ENCODE data around the gene GPSM1.

GPSM1 gene

GRCh38 chr9:136332482-136332983, 5.2 kb downstream of the GPSM1 start:
- no peak for DNase-seq (ENCODE audit: low spot score)

- DNase-seq (ENCODE audit: low spot score), result no peak
These were observed 5.7 kb downstream of the GPSM1 start for GRCh38 chr9:136333045-136333444.

GRCh38 chr9:136333486-136333885, 6.1 kb downstream of the GPSM1 start:
- DNase-seq (ENCODE audit: low spot score), result no peak

GRCh38 chr9:136334541-136334940, 7.2 kb downstream of the GPSM1 start:
- no peak for DNase-seq (ENCODE audit: low spot score)

GRCh38 chr9:136335296-136336155, 8.2 kb downstream of the GPSM1 start:
- no peak for DNase-seq (ENCODE audit: low spot score)

DNA sequence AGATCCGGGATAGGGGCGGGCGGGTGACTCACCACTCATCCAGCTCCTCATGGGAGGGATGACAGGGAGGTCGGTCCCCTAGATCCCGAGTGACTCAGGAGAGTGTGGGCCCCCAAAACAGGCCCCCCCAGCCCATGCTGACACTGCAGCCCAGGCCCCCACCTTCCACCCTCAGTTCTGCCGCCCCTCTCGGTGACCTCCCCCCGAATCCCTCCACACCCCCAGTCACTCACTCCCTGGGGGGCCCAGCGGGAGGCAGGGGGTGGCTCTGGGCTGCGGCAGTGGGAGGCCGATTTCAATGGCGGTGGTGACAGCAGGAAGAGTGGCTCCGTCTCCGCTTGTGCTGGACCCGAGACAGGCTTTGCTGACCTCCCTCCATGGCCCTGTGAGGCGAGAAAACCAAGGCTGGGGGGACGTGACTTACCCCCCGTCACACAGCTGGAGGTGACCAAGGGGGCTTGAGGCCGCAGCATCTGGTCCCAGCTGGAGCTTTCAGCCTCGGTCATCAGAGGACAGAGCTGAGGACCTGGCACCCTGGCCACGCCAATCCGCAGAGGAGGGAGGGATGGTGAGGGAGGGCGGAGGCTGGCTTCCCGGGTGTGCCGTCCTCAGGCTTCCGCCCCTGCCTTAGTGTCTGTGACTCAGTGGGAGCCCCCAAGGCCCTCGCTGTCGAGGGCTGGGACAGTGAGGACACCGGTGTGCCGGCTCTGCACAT, 9.0 kb downstream of the GPSM1 start:
- no peak for DNase-seq (ENCODE audit: low spot score)

- DNase-seq (ENCODE audit: low spot score), result no peak
These were observed 9.5 kb downstream of the GPSM1 start for GRCh38 chr9:136336881-136337280.

DNA sequence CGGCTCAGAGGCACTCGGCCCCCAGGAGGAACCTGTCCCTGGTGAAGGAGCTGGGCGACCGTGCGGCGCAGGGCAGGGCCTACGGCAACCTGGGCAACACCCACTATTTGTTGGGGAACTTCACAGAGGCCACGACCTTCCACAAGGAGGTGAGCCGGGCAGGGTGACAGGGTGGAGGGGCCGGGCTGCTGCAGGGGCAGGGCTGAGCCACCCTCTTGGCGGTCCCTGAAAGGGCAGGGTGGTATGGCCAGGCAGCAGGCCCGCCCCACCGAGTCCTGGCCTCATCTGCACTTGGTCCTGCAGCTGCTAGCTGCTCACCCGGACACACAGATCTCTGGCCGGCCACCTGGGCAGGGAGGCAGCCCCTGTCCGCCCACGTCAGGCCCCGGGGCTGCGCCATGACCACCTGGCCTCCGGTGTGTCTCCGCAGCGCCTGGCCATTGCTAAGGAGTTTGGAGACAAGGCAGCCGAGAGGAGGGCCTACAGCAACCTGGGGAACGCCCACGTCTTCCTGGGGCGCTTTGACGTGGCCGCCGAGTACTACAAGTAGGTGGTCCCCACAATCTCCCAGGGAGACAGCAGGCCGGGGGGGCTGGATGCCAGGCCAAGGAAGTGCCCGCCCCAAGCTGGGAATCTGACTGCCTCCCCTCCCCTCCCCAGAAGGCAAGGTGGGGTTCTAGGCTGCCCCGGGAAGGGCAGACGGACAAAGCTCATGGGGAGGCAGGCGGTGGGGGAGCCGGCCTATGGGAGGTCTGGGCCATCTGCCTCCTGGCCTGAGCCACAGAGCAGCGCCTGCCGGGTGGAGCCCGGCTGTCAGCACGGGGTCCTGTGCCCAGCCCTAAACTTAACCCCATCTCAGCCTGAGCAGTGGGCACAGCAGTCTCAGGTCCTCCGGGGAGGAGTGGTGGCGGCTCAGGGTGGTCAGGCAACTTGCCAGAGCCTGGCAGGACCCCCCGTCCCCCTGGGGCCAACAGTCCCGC, 10.4 kb downstream of the GPSM1 start:
- DNase-seq (ENCODE audit: low spot score), result no peak

- DNase-seq (ENCODE audit: low spot score), result no peak
These were observed 11.2 kb downstream of the GPSM1 start for GRCh38 chr9:136338511-136338910.

- DNase-seq (ENCODE audit: low spot score), result peak; percentile 55
These were observed 12.0 kb downstream of the GPSM1 start for GRCh38 chr9:136339173-136339957.

DNA sequence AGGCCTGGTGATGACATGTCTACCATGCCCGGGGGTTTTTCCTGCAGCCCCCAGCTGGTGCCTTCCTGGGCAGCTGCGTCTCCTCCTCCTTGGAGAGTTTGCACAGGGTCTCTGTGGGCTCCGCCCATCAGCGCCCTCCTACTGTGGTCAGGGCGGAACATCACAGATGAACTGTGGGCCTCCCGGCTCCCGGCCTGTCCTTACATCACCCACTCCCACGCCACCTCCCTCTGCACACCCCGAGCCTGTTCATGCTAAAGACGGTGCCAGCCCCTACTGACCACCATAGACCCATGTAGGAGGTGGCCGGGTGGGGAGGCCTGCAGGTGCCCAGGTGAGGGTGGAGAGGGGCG, 12.6 kb downstream of the GPSM1 start:
- DNase-seq (ENCODE audit: low spot score), result no peak

DNA sequence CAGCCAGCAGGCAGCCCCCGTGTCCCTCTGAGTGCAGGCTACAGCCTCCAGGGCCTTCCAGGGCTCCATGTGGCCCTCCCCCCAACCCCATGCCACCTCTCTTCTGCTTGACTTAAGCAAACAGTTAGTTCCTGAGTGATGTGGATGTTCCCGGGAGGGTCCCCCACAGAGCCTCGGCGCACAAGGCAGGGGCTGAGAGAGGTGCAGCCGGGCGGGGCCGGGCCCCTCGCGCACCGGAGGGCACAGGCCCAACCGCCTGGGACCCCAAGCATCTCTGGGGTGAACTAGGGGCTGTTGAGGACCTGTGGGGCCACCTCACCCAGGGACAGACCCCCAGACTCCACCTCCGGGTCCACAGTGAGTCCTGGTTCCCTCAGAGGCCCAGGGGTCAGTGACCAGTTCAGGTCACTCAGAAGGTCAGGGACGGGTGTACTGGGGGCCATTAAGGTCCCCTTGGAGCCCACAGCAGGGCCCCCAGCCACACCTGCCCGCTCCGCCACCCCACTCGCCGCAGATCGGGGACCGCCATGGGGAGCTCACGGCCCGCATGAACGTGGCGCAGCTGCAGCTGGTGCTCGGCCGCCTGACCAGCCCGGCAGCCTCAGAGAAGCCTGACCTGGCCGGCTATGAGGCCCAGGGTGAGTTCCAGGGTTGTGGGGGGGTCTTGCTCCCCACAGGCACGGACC, 13.2 kb downstream of the GPSM1 start:
- no peak for DNase-seq (ENCODE audit: low spot score)

- DNase-seq (ENCODE audit: low spot score), result no peak
These were observed 13.8 kb downstream of the GPSM1 start for GRCh38 chr9:136341042-136341655.

DNA sequence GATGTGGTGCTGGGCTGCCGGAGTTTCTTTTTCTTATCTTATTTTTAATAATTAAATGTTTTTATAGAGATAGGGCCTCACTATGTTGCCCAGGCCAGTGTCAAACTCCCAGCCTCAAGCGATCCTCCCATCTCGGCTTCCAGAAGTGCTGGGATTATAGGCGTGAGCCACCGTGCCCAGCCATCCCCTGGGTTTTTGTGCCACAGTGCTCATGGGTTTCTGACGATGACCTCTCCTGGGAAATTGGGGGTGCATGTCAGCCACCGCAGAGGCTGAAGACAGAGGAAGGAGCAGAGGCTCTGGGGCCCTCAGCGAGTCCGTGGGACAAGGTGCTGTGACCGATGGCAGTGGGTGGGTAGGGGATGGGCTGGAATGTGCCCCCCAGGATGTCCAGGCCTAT, 14.4 kb downstream of the GPSM1 start:
- DNase-seq (ENCODE audit: low spot score), result no peak

DNA sequence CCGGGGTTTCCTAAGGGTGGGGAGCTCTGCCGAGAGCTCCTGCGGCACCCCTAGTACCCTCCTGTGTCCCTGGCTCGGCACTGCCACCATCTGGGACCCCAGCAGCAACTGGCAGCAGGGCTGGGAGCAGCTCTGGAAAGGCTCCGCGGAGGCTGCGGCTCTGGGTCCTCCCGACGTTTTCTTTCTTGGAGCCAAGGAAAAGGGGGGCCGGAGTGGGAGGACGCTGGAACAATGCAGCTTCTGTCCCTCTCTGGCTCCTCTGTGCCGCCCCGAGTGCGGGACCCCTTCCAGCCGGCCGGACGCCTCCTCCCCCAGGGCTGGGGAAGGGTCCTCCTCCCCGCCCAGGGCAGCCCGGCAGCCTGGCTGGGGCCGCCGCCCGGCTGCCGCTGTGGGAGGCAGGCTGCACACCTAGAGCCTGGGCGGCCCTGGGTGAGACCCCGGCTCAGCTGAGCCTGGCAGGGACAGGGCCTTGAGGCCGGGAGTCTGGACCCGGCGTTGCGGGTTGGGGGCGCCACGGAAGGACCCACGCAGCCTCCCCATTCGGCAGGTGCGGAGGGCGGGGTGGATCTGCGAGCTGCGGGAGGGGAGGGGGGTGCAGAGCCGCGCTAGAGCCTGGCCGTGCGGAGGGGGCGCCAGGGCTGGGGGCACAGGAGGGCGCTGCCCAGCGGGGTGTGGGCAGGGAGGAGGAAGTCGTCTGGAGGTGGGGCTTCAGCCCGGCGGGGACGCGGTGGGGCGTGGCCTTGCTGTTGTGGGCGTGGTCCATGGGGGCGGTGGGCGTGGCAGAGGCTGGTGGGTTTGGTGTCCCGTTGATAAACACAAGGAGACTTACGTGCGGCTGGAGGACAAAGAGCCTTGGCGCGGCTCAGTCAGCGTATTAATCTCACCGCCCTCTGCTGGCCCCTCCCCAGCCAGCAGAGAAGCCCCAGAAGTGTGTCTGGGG, 15.1 kb downstream of the GPSM1 start:
- peak; percentile 80 for DNase-seq (ENCODE audit: low spot score)

- DNase-seq (ENCODE audit: low spot score), result no peak
These were observed 16.0 kb downstream of the GPSM1 start for GRCh38 chr9:136343121-136343883.

DNA sequence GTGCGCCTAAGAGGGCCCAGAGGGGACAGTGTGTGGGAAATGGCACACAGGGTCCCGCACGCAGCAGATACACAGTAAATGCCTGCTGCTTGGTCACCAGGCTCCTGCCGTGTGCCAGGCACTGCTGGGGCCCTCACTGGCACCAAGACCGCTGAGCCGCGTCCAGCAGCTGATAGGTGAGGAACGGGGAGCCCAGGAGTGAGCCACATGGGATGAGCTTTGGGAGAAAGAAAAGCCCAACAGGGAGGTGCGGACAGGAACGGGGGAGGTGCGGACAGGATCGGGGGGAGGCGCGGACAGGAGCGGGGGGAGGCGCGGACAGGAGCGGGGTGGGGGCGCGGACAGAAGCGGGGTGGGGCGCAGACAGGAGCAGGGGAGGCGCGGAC, 16.5 kb downstream of the GPSM1 start:
- DNase-seq (ENCODE audit: low spot score), result no peak

- DNase-seq (ENCODE audit: low spot score), result no peak
These were observed 17.4 kb downstream of the GPSM1 start for GRCh38 chr9:136344544-136345280.
